Activated T-helper 1 cell treated with anti-CD3 and anti-CD28 coated beads, Interleukin-2, amount 50 U/mL, for 16 hours (primary cell): ENCODE data around the gene KCNAB1.
"Not testable (repeated sequence)": the region's sequence is repeated elsewhere in the genome, so short reads cannot be mapped to it uniquely, and the experiment has no call there.

Experiments used
- DNase-seq, 2 donors: peaks; one replicate each; pipeline ENCODE4 v3.0.0-alpha.2; 2020; ENCODE audit warnings: low read depth in 1 of 2, low spot score in 1 of 2

The KCNAB1 gene

DNA sequence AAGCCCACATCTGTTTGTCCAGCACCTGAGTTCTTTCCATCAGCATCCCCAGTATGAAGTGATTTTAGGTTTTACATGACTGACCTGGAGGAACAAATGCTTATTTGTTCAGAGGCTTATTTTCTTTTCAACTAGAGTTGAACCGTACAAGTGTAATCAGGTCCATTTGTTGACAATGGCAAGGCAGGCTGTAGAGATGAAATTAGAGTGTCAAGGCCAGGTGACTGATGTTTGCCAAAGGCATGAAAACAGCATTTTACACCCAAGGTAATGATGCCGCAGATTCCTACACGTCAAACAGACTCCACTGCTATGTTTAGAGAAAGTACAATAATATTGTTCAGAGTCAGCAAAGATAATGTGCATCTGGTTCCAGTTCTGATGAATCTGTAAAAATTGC lies 96.5 kb downstream of the KCNAB1 start:
- no peak for DNase-seq

DNA sequence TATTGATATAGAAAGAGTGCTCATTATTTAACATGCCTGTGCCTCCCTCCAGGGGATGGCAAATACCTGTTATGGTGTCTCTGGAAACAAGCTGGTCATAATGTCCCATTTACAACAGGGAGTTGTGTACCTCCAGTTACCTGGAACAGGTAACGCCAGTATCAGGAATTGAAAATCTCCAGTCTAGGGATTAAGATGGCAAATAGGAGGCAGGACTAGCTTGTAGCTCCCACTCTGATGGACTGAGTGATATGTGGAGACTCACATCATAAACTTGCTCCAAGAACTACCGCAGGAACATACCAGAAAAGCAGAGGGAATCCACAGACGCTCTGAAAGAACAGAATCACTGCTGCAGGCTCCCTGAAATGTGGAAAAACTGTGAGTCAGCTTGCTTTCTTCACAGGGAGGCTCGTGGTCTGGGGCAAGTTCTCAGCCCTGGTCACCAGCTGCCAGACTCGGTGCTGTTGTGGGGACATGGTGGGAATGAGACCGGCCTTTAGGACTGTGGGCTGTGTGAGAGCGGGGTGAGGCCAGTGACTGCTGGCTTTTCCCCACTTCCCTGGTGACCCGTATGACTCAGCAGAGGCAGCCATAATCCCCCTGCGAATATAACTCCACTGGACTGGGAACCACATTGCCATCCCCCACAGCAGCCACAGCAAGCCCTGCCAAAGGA lies 97.4 kb downstream of the KCNAB1 start:
- DNase-seq = no peak

DNA sequence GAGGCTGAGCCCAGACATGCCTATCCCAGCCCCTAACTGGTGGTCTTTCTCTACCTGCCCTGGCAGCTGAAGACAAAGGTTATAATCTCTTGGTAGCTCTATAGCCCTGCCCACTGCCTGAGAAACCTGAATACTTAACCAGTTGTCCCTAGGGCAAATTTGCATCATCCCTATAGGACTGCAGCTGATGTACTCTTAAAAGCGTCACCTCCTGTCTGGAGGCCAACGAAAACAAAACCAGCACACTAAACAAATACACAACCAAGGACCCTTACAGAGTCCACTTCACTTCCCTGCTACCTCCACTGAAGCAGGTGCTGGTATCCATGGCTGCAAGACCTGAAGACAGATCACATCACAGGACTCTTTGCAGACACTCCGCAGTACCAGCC lies 98.0 kb downstream of the KCNAB1 start:
- DNase-seq = no peak

DNA sequence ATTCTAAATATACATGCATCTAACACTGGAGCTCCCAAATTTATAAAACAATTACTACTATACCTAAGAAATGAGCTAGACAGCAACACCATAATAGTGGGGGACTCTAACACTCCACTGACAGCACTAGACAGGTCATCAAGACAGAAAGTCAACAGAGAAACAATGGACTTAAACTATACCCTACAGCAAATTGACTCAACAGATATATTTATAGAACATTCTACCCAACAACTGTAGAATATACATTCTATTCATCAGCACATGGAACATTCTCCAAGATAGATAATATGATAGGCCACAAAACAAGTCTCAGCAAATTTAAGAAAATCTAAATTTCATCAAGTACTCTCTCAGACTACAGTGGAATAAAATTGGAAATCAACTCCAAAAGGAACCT lies 102.0 kb downstream of the KCNAB1 start:
- DNase-seq = not testable (repeated sequence)

DNA sequence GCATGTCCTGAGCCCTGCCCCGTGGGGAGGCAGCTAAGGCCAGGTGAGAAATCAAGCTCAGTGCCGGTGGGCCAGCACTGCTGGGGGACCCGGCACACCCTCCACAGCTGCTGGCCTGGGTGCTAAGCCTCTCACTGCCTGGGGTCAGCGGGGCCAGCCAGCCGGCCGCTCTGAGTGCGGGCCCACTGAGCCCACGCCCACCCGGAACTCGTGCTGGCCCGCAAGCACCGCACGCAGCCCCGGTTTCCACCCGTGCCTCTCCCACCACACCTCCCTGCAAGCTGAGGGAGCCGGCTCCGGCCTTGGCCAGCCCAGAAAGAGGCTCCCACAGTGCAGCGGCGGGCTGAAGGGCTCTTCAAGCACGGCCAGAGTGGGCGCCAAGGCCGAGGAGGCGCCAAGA lies 103.7 kb downstream of the KCNAB1 start:
- DNase-seq = not testable (repeated sequence)

DNA sequence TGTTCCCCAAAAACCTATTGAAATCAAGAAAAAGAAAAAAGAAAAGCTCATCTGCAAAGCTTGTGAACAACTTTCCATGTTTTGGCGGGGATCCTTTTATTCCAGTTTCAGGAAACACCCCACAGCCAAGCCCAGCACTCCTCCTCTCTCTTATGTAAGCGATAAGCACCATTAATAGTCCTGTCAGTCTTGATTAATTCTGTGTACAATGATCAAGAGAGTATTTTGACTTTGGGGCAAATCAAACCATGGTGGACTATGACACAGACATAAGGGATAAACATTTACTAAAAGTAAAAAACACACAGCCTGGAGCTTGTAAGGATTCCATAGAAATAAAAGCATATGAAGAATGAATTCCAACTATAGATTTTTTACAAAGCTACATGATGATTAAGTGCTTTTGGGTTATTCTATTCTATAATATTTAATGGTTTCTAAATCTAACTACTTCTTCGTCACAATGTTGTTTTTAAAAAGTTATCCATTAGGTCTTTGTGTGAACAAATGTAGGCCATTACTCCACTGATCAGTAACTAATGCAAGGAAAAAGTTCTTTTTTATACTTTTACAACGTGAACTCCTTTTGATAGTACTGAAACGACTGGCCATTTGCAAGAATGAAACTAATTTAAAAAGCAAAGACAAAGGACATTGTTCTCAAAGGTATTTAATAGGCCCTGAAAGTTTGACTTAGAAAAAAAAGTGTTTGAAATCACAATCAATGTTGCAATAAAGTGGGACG lies 106.5 kb downstream of the KCNAB1 start:
- no peak for DNase-seq

DNA sequence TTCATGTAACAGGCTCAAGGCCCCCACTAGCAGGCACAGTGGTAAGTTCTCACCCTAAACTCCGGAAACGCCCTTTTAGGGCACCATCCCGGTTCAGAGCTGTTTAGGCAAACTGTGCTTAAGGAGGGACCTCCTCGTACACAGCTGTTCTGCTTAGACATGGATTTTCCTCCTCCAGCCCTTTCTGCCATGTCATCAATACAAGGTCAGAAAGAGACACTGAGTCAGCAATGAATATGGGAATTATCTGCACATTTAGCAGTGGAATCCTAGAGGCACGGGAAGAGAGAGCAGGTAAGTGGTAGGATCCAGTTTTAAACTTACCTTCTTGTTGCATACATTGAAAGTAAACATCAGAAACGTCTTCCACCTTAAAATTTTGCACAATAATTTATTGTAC lies 107.3 kb downstream of the KCNAB1 start:
- DNase-seq = no peak

DNA sequence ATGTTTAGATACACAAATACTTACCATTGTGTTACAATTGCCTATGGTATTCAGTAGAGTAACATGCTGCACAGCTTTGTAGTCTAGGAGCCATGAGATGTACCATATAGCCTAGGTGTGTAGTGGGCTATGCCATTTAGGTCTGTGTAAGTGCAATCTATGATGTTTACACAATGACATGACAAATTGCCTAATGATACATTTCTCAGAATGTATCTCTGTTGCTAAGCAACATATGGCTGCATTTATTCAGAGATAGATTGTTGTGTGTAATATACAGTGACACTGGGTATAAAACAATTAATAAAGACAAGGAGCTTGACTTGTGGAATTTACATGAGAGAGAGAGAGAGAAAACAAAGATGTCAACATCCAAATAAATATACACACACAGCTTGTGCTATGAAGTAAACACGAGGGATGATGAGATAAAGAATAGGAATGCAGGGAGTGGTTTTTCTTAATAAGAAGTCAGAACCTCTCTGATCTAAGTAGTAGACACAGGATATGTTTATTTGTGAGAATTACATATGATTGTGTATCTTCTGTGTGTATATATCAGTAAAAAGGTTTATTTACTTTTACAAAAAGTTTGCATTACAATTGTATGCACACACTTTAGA lies 110.0 kb downstream of the KCNAB1 start:
- DNase-seq = no peak

DNA sequence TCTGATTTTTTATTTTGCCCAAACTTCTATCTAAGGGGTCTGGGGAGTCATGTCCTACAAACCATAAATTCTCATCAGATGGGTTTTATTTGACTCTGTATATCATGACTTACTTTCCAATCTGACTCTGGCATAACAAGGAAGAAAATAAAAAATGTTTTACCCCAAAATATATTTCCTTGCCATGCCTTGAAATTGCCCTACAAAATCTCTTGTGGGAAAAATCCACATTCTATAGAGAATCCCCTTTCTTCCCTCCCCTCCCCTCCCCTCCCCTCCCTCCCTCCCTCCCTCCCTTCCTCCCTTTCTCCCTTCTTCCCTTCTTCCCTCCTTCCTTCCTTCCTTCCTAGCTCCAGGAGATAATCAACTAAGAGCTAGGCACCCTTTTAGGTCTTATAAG lies 110.8 kb downstream of the KCNAB1 start:
- not testable (repeated sequence) for DNase-seq

DNA sequence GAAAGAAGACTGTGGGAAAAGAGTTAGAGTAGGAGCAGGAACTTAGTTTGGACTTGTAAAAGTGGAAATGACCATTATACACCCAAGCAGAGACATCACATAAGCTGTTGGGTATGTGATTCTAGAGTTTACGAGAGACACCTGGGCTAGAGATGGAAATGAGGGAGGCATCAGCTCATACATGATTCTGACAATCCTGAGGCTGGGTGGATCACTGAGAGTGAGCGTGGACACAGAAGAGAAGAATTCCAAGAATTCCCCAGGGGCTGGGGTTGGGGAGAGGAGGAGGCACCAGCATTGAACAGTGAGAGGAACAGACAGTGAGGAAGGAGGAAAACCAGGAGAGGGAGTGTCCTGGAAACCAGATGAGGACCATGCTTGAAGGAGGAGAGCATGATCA lies 113.5 kb downstream of the KCNAB1 start:
- no peak for DNase-seq

DNA sequence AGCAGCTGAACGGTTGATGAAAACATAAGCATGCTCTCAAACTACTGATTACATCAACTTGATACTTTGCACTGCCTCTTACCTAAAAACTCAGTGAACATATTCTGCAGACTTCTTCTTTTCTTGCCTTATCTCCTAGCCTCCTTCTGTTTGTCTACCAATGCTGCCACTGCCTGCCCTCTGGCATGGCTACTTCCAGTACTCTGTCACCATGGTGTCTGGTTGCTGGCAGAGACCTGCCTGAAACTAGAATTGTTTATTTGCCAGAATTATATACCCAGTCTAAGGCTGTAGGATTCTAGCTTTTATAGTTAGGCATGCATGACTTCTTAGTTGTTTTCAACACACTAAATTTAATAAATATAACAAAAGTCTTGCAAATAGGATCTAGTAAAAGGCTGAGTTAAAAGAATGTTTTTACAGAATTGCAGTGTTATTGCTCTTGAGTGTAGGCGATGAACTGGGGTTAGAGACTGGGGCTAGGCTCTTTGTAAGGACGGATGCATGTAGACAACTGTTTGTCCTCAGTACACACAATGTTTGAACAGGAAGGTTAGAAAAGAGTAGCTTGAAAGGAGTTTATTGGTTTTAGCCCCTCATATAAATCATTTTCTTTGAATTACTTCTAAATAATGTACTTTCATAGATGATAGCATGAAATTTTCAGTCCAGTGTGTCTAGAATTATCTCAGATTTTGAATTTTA lies 116.3 kb downstream of the KCNAB1 start:
- DNase-seq = no peak

DNA sequence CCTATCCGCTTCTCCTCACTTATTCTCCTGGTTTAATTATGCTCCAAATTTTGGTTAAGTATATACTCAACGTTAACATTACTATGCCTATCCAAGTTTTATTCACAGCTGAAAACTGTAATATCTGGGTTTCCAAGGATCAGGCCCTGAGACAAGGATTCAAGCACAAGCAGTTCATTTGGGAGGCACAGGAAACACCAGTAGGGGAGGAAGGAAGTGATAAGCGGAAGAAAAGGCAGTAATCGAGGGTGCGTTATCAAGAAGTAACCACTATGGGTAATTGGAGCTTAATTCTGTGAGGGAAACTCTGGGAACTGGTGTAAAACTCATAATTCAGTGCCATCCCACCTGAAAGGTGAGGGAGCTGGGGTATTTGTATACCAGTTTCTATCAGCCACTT lies 120.3 kb downstream of the KCNAB1 start:
- no peak for DNase-seq

DNA sequence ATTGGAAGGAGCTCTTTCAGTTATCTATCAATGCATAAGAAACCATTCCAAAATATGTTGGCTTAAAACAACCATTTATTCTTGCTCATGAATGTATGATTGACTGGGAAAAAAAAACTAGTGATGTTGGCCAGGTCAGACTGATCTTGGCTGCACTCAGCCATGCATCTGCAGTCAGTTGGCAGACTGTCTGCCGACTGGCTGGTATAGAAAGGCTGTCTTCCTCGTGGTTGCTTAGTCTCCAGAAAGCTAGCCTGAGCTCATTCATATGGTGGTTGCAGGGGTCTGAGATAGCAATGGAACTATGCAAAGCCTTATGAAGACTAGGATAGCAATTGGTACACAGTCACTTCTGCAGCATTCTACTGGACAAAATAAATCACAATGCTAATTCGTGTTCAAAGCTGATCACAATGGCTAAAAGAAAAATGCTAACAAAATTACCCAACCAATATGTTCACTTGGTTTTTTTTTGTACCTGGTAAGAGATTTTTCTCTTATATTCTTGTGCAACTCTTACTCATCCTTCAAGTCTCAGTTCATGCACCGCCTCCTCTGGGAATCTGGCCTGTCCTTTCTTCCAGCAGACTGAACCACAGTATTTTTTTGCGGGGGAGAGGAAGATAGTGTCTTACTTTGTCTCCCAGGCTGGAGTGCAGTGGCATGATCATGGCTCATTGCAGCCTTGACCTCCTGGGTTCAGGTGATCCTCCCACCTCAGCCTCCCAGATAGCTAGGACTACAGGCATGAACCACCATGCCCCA lies 126.8 kb downstream of the KCNAB1 start:
- DNase-seq = no peak

DNA sequence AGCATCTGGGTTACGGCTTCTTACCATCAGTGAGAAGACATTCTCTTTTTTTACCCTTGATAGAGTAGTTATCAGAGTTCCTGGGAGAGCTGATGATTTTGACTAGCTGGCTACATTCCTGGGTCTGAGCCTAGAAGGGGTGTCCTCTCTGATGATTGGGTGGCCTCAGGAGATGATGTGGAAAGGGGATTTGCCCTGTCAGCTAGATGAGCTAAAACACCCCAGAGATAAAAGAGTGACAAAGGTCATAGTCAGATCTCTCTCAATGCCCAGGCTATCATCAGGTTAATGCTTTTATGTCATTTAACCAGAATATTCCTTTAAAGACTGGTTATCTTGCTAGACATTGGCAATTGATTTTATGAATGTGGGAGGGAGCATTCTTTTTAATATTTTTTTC lies 130.2 kb downstream of the KCNAB1 start:
- DNase-seq = no peak

DNA sequence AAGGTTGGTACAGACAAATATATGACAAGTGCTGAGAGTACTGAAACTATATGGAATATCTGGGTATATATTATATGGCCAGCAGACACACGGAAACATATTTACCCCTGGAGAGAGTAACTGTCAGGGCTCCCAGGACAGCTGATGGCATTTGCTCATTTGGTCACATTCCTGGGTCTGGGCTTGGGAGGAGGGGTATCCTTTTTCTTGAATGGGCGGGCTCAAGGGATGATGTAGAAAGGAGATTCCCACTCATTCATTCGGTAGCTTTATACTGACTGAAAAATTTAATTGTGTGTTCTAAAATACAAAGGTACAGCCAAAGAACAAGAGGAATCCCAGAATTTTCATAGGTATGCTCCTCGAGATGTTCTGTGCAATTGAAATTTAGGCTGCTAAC lies 131.0 kb downstream of the KCNAB1 start:
- DNase-seq = no peak

DNA sequence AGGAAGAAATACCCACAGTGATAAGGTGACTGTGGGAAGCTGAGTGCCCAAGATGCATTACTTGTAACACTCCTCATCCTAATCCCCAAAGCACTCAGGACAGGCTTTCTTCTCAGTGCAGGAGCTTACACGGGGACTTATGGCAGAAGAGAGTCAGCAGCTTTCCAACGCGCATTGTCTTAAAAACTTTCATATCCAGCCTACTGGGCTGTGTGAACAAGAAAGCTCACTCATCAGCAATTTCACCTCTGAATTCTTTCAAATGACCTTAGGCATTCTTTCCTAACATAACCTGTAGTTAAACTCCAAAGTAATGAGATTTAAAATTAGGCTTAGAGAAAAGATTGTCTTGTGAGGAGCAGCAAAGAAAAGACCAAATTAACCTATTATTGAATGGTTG lies 132.3 kb downstream of the KCNAB1 start:
- DNase-seq = no peak

DNA sequence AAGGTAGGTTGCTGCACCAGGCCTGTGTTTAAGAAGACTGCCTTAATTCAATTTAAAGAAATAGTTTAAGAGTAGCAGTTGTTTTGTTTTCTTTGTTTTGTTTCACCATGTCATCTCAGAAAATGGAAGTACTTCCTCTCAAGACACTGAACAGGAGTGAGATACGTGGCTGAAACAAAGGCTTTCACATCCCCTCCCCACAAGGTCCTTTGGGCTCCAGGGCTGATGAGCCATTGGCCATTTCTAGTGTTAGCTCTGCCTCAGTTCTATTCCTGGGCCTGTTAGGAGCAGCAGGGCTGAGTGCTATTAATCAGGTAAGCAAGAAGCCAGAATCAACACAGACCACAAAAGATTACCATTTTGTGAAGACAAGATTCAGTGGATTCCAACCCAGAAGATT lies 132.8 kb downstream of the KCNAB1 start:
- no peak for DNase-seq

DNA sequence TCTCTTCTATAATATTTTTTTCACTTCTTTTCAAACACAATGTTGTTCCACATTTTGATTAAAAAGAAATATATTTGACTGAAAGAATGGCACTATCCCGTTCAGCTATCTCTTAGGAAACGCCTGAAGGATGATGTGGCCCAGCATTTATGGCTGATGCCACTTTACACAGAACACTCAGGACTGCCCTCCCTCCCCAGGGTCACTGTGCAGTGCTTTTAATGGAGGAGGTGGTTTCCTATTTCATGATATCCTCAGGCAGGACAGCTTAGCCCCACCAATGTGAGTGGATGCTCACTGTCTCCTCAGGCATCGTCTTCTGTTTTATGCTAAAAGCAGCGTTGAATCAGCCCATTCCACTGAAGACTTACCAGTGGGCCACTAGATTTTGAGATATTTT lies 135.9 kb downstream of the KCNAB1 start:
- no peak for DNase-seq

DNA sequence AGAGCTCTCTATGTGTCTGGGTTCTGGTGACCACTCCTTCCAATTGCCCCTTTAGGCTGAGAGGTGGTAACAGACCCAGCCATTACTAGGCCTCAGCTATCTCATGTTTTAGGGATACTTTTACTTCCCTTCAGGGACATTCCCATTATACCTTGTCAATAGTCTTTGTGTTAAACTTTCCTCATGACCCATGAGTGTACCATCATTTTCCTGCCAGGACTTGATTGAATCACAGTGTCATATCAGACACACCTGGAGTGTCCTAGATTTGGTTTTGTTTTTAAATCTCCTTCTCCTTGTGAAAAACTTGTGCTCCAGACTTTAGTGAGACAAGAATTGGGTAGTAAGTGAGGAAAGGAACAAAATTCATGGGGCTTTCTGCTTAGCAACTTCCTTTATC lies 136.6 kb downstream of the KCNAB1 start:
- DNase-seq = no peak

DNA sequence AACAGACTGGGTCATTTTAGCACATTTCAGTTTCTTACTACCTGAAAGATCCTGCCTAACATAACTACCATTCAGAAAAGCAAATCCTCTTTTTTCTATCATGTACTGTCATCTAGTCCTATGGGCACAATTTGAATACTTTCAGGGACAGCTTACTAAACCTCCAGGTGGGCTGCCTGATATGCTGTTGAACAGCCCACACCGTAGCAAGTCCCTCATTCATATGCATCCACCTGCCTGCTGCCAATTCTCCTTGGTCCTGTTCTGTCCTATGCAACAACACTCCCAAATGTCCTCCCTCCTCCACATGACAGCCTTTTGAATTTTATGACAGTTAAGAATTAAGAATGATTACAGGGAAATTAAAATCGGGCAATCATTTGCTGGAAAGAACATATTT lies 137.9 kb downstream of the KCNAB1 start:
- DNase-seq = no peak

DNA sequence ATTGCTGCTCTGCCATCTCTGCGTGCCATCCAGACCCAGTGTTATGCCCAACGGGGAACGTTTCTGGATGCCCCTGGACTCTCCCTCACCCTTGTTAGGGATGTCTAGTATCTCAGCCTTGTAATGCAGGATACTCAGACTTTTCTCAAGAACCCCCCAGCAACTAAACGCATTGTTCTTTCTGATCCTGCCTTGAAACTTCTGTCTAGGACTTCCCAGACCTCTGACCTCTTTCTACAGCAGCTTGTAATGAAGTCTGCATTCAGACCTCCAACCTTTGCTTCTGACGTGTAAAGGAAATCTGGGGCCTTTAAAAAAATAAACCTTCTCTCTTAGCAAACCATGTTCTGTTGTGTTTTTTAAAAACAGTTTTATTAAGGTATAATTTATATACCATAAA lies 139.5 kb downstream of the KCNAB1 start:
- DNase-seq = no peak
